LoVo (cell line): Measurements from ENCODE around the gene GPX6.
"Not testable (repeated sequence)": the region's sequence is repeated elsewhere in the genome, so short reads cannot be mapped to it uniquely, and the experiment has no call there.

Source experiments
- DNase-seq: peaks from one replicate; pipeline ENCODE4 v3.0.0-alpha.2; 2016; ENCODE audit warnings: low spot score

GPX6 gene

DNA sequence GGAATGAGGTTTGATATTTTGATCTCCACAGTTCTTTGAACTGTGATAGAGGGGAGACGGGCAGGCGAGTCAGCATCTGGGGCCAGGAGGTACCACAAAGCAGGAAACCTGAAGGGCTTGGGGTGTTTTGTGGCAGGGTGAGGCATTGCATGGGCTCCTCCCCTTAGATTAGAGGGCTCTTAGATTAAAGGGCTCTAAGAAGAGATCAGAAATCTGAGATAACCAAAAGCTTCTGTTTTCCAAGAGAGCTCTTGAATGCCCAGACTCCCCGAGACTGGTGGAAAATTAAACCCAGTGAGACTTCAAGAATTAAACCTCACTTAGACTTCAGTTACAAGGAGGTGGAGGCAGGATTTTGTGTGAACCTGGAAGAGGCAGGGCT lies 7.6 kb upstream of the GPX6 start:
- DNase-seq, result no peak

DNA sequence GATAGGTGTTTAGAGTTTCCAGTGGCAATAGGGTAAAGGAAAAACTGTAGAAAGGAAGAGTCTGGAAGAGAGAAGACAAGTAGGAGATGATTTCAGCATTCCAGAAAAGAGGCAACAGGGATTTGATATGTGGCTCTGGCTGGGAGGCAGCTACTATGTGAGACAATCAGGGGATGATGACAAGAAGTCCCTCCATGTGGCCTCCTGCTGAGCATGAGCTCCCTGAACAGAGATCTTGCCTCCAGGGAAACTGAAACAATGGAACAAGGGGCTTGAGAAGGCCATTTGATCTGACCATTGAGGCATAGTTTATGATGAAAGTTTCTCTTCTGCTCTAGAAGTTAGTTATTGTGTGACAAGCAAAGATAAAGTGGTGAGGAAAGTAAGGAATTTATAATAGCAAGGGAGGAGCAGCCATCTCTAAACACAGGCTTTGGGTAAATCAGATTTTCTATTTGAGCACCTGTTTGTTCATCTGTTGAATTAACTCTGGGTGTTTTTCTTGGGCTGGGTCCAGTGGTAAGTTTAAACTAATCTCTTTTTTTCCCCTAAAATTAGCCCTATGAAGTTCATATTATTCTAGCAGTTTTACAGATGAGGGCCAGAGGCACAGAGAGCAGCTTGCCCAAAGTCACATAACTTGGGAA lies 7.1 kb upstream of the GPX6 start:
- no peak for DNase-seq

DNA sequence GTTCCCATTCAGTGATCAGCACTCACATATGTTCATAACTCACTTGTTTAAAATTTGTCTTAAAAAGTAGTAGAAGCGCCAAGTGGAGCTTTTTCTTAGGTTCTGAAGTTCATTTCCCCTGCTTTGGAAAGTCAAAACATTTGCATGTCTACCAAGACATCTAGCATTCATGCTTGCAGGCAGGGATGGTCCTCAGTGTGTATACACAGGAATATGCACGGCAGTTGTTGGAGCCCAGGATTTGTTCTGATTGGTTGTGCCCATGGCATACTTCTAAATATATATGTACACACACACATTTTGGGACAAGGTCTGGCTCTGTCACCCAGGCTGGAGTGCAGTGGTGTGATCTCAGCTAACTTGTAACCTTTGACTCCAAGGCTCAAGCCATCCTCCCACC lies 2.4 kb upstream of the GPX6 start:
- no peak for DNase-seq

DNA sequence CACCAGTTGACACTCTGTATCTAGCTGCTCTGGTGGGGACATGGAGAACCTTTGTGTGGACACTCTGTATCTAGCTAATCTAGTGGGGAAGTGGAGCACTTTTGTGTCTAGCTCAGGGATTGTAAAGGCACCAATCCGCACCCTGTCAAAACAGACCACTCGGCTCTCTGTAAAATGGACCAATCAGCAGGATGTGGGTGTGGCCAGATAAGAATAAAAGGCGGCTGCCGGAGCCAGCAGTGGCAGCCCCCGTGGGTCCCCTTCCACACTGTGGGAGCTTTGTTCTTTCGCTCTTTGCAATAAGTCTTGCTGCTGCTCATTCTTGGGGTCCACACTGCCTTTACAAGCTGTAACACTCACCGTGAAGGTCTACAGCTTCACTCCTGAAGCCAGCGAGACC lies 3.2 kb downstream of the GPX6 start:
- DNase-seq, result not testable (repeated sequence)

DNA sequence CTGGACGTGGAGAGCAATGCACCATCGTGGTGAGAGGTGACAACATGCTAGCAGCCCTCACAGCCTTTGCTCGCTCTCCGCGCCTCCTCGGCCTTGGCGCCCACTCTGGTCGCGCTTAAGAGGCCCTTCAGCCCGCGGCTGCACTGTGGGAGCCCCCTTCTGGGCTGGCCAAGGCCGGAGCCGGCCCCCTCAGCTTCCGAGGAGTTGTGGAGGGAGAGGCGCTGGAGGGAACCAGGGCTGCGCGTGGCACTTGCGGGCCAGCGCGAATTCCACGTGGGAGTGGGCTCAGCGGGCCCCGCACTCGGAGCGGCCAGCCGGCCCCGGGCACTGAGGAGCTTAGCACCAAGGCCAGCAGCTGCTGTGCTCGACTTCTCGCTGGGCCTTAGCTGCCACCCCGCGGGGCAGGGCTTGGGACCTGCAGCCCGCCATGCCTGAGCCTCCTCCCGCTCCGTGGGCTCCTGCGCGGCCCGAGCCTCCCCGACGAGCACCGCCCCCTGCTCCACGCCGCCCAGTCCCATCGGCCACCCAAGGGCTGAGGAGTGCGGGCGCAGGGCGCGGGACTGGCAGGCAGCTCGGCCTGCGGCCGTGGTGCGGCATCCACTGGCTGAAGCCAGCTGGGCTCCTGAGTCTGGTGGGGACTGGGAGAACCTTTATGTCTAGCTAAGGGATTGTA lies 3.8 kb downstream of the GPX6 start:
- no peak for DNase-seq

DNA sequence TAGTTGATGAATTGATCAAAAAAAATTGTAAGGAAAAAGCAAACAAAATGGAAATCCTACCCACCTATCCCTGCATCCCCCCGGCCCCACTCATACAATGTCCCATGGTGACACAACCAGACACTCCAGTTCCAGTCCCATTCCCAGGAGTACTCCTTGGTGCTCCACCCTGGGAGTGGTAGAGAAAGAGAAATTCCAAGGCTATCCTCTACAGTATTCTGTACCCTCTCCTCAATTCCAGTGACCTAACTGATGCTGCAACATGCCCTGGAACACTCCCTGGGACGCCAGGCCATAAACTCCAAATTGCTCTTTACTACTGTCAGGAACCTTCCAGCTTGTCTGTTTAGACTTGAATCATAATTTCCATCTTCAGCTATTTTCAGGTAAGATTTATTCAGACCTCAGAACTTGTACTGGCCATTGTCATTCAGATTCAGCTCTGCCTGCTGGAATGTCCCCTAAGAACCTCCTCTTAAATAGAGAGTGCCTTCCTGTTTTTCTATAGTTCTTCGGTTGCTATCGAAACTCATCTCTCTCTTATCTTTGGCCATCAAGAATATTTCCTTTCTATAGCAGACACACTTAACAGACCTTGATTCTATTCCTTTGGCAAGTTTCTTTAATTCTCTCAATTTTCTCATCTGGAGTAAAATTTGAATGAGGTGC lies 8.7 kb downstream of the GPX6 start:
- no peak for DNase-seq

DNA sequence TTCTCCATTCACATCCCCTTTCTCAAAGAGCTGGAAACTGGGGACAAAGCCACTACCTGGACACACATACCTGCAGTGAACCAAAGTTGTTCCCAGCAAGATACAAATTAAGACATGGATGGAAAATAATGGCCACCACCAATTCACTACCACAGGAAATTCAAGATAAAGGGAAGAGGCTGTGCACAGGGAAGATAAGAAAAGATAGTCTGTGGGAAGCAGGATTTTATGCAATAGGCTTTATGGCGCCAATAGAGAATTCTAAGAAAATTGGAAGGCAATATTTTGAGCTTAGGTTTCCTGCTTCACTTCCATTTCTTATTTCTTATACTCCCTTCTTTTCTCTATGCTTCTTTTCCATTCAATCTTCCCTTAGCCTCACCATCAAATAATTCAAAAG lies 9.9 kb downstream of the GPX6 start:
- no peak for DNase-seq

DNA sequence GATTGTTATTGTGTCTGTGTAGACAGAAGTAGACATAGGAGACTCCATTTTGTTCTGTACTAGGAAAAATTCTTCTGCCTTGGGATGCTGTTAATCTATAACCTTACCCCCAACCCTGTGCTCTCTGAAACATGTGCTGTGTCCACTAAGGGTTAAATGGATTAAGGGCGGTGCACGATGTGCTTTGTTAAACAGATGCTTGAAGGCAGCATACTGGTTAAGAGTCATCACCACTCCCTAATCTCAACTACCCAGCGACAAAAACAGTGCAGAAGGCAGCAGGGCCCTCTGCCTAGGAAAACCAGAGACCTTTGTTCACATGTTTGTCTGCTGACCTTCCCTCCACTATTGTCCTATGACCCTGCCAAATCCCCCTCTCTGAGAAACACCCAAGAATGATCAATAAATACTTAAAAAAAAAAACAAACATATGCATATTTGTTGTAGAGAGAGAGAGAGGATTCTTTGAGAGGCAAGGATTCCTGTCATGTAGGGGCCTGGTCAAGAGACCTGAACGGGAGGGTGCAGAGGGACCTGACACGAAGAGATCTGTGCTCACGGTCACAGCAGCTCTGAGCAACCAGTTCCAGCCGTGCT lies 12.8 kb downstream of the GPX6 start:
- DNase-seq, result not testable (repeated sequence)

DNA sequence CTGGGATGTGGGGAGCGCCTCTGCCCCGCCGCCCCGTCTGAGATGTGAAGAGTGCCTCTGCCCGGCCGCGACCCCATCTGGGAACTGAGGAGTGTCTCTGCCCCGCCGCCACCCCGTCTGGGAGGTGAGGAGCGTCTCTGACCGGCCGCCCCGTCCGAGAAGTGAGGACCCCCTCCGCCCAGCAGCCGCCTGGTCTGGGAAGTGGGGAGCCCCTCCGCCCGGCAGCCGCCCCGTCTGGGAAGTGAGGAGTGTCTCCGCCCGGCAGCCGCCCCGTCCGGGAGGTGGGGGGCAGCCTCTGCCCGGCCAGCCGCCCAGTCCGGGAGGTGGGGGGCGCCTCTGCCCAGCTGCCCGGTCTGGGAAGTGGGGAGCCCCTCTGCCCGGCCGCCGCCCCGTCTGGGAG lies 13.5 kb downstream of the GPX6 start:
- DNase-seq, result not testable (repeated sequence)

DNA sequence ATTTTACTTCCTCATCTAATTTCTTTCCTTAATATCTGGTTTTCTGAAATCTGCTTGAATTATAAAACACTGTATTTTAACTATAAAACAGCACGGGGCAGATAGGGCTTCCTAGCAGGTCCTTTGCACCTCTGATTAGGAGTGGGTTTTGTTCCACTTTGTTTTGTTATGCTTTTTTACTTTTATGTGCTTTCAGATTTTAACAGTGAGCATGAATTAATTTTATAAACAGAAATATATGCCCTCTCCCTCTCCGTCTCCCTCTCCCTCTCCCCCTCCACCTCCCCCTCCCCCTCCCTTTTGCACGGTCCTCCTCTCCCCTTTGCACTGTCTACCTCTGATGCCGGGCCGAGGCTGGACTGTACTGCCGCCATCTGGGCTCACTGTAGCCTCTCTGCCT lies 14.3 kb downstream of the GPX6 start:
- DNase-seq, result no peak

DNA sequence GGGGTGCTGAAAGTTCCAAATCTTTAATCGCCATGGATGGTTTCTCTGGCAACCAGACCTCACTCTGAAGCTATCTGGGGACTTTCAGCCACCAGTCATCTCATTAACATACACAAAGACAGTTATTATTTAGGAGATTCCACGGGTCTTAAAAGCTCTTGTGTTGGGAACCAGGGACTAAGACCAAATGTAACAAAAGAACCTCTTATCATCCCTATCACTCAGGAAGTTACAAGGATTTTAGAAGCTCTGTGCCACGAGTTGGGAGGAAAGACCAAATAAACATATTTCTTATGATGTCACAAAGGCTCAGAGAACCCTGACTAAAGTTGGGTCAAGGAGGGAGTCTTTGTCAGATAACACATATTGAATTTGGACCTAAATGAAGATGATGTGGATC lies 17.7 kb downstream of the GPX6 start:
- DNase-seq, result no peak

DNA sequence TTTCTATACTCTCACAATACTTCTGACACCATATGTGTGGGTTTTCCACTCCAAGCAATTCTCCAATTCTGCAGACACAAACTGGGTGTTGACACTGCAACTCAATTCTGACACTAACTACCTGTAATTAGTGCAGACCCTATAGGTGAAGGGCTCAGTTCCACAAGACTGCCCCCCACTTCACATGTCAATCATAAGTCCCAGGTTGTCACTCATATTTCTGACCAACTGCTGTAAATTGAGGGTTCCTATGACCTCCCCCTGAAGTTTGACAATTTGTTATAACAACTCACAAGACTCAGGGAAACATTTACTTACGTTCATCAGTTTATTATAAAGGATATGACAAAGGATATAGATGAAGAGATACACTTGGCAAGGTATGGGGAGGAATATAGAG lies 18.3 kb downstream of the GPX6 start:
- no peak for DNase-seq

DNA sequence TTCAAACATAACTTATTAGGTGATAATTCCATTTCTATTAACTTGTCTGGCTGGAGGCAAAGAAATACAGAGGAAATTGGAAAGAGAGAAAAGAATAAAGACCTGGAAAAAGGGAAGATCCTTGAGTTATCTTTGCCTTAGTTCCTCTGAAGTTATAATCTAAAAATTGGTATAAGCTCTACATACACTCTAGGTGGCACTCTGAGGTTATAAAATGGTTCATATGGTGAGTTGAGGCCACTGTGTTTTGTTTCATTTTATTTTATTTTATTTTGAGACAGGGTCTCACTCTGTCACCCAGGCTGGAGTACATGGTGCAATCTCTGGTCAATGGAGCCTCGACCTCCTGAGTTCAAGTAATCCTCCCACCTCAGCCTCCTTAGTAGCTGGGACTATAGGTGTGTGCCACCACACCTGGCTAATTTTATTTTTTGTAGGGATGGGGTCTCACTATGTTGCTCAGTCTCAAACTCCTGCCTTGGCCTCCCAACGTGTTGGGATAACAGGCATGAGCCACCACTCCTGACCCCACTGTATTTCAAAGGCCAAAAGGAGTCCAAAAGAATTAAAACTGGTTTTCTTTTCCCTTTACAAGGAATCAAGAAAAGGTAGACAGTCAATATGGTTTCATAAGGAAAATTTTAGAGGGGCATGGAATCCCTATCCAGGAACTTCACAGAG lies 19.4 kb downstream of the GPX6 start:
- DNase-seq, result no peak

DNA sequence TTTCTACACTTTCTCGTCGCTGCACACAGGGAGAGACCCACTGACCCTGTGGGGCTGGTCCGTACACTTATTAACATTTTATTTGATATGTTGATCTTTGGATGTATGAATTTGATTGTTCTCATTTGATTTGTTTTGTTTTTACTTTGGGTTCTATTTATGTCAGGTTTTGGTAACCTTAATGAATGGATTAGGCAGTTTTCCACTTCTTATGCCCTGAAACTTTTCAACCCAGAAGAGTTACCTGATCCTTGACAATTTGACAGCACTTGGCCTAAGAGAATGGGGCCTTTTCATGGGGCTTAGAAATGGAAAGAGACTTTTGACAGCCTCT lies 23.6 kb downstream of the GPX6 start:
- DNase-seq, result no peak

DNA sequence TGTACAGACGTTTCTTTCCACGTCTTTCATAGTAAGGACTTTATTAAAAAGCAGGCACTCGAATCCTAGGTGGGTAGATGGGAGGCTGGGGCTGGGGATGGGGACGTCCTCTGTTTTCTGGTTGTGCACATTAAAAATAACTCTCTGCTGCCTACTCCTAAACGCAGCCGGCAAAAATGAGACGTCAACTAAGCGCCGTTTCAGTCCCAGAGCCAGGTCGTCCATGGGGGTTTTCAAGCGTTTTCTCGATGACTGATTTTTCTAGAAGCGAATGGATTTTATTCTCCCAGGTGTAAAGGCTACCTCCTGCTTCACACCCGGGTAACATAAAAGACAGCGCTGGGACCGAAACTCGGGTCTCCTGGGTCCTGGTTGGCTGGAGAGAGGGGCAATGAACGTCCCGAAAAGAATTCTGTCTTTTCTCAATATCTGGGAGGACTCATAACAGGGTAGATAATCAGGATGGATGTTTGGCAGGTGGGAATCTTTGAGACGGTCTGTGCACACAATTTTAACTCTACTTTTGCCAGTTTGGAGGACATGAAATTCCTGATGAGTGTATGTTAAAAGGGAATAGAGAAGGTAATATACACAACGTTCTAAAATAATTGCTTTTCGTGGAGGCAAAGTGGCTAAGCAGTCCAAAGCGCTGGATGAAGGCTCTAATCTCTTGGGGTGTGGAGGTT lies 25.2 kb downstream of the GPX6 start:
- DNase-seq, result no peak

DNA sequence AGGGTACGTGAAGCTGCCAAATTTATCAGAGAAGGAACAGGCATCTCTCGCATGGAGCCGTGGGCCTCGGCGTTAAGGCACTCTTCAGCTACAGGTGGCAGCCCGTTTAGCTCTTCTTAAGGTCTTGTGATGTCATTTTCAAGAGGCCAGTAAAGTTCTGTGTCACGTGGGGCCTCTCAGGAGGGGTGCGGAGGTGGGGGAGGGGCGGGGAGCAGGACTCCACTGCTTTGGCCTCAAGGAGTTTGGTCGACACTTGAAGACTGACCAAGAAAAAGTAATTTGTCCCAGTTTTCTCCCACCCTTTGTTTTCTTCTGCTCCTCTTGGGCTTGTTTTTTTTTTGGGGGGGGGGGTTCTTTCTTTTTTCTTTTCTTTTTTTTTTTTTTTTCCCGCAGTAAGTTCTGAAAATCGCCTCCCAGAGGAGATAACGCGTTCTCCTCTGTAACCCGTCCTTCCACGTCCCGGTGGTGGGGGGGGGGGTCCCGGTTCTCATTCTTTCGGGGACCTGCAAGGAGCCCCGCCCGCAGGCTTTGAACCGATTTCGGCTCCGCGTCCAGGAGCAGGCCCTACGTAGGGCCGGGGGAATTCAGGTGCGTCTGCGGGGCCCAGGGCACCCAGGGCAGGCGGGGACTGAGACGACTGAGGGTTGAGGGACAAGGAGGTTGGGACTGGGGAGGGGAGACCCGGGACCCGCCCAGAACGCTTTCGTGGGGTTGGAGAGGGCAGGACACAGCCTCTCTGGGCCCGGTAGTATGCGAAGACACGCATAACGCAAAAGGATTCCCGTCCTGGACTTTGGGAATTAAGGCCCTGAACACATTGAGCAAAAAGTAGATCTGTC lies 26.0 kb downstream of the GPX6 start:
- DNase-seq, result no peak

DNA sequence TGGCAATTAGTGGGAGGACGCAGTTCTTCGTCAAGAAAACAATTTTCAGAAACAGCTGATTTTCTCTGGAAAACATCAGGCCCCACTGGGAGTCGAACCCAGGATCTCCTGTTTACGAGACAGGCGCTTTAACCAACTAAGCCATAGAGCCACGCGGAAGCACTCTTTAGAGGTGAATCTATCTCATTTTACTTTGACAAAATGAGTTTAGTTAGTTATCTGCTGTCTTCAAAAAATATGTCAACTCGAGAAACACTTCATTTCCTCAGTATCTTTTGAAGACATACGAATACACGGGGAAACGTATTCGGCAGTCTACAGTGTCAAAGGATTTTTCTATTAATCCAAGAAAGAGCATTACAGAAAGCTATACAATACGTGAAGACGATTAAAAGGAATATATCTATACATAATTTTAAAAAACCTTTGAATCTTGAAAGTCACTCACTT lies 26.7 kb downstream of the GPX6 start:
- no peak for DNase-seq

DNA sequence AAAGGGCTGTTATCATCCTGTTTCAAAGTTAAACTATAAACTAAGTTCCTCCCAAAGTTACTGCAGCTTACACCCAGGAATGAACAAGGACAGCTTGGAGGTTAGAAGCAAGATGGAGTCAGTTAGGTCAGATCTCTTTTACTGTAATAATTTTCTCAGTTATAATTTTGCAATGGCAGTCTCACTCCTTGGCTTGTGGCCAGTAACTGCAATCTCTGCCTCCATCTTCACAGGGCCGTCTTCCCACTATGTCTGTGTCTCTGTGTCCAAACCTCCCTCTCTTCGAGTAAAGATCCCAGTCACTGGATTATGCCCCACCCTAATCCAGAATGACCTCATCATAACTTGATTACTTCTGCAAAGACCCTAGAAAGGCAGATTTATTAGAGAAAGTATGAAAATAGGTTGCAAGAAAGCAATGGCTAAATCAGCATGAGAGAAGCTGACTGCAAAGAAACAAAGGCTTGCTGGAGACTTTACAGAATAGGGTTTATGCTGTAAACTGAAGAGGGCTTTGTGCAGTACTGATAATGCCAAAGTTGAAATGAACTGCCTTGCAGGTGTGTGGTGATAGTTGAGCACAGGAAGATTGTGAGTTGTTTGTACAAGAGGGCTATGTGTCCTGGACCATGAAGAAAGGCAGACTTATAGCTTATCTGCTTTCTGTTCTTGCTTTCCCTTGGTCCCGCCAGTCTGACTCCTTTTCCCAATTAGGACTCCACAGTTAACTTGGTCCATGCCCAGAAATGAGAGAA lies 28.4 kb downstream of the GPX6 start:
- DNase-seq, result no peak

DNA sequence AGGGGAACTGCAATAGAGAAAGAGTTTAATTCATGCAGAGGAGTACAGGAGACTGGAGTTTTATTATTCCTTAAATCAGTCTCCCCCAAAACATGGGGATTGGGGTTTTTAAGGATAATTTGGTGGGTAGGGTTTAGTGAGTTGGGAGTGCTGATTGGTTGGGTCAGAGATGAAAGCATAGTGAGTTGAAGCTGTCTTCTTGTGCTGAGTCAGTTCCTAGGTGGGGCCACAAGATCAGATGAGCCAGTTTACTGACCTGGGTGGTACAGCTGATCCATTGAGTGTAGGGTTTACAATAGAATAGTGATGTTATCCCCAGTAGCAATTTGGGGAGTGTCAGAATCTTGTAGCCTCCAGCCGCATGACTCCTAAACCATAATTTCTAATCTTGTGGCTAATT lies 29.1 kb downstream of the GPX6 start:
- DNase-seq, result no peak

DNA sequence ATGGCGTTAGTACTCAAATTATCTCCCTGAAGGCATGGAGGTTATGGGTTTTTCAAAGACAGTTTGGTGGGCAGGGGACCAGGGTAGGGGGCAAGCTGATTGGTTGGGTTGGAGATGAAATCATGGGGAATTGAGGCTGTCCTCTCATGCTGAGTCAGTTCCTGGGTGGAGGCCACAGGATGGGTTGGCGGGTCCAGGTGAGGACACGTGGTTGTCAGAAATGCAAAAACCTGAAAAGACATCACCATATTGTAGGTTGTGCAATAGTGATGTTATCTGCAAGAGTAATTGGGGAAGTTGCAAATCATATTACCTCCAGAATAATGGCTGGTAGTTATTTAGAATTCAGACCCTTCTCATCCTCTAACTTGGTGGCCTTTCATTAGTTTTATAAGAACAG lies 30.1 kb downstream of the GPX6 start:
- DNase-seq, result no peak
